Loucy (cell line): ENCODE measurements around the gene CTIF.

Source experiments
- H2AFZ ChIP-seq: fragments of 200-600 bp; sonication (generic); 2 replicates; pipeline ENCODE4 v1.6.0; 2016; ENCODE audit warnings: antibody characterized with exemption, mild to moderate bottlenecking, low read length, moderate library complexity
- H3F3A ChIP-seq: fragments of 200-600 bp; 2 replicates; pipeline ENCODE4 v1.6.0; 2016; ENCODE audit warnings: antibody characterized with exemption, low read depth, mild to moderate bottlenecking
- H3K27me3 ChIP-seq: fragments of 200-600 bp; sonication (generic); 2 replicates; pipeline ENCODE4 v1.6.1; 2014; ENCODE audit warnings: low read length, mild to moderate bottlenecking; ENCODE audit not compliant: insufficient read depth, poor library complexity, severe bottlenecking
- H3K36me3 ChIP-seq: fragments of 200-600 bp; sonication (generic); 2 replicates; pipeline ENCODE4 v1.6.1; 2016; ENCODE audit warnings: low read length; ENCODE audit not compliant: insufficient read depth
- H3K4me1 ChIP-seq: fragments of 200-600 bp; sonication (generic); 2 replicates; pipeline ENCODE4 v1.5.1; 2014; ENCODE audit warnings: low read length, mild to moderate bottlenecking; ENCODE audit not compliant: insufficient read depth, poor library complexity, severe bottlenecking
- H3K4me2 ChIP-seq: fragments of 200-600 bp; sonication (generic); 2 replicates; pipeline ENCODE4 v1.6.0; 2014; ENCODE audit warnings: antibody characterized with exemption, low read length, low read depth, mild to moderate bottlenecking; ENCODE audit not compliant: poor library complexity, severe bottlenecking
- H3K4me3 ChIP-seq: fragments of 200-600 bp; sonication (generic); 2 replicates; pipeline ENCODE4 v1.5.1; 2014; ENCODE audit warnings: low read length, mild to moderate bottlenecking, mixed read lengths; ENCODE audit not compliant: poor library complexity, severe bottlenecking
- H3K79me2 ChIP-seq: fragments of 200-600 bp; sonication (generic); 2 replicates; pipeline ENCODE4 v1.6.1; 2014; ENCODE audit warnings: low read length; ENCODE audit not compliant: insufficient read depth
- H3K9ac ChIP-seq: fragments of 200-600 bp; sonication (generic); 2 replicates; pipeline ENCODE4 v1.6.0; 2014; ENCODE audit warnings: mild to moderate bottlenecking, low read depth, low read length, moderate library complexity; ENCODE audit not compliant: poor library complexity, severe bottlenecking
- H3K9me2 ChIP-seq: fragments of 200-600 bp; sonication (generic); replicated peaks from 2 replicates; pipeline ENCODE4 v1.6.1; 2016; ENCODE audit warnings: low read depth, low read length, mixed read lengths
- H3K9me3 ChIP-seq: fragments of 200-600 bp; sonication (generic); 2 replicates; pipeline ENCODE4 v1.6.1; 2014; ENCODE audit warnings: mild to moderate bottlenecking, antibody characterized with exemption, low read length, low read depth; ENCODE audit not compliant: insufficient read depth
- H4K20me1 ChIP-seq: fragments of 200-600 bp; sonication (generic); 2 replicates; pipeline ENCODE4 v1.6.0; 2014; ENCODE audit warnings: antibody characterized with exemption, low read length, mild to moderate bottlenecking; ENCODE audit not compliant: insufficient read depth, poor library complexity, severe bottlenecking
- CTCF ChIP-seq: fragments of 200-600 bp; sonication (generic); conservative IDR thresholded peaks from 2 replicates; pipeline ENCODE4 v1.5.1; 2014; ENCODE audit warnings: mild to moderate bottlenecking, antibody characterized with exemption, low read length
- EZH2phosphoT487 ChIP-seq: fragments of 200-600 bp; IDR thresholded peaks from 2 replicates; pipeline ENCODE4 v1.6.1; 2018; ENCODE audit warnings: antibody characterized with exemption, mild to moderate bottlenecking, moderate library complexity, borderline replicate concordance

The CTIF gene

GRCh38 chr18:48876590-48876989, 337.8 kb downstream of the CTIF start:
- Histone ChIP-seq H3K4me3 (no peak overlapping the region), H4K20me1 (no peaks in the 10 kb centered on the region), H3K4me1 (no peaks in the 10 kb centered on the region), H2AFZ (no peak overlapping the region), H3K9me2 (no peaks in the 10 kb centered on the region), H3K9me3 (no peaks in the 10 kb centered on the region), H3K79me2 (no peaks in the 10 kb centered on the region), H3F3A (no peaks in the 10 kb centered on the region), H3K36me3 (no peaks in the 10 kb centered on the region), H3K27me3 (no peaks in the 10 kb centered on the region), H3K9ac (no peak overlapping the region), H3K4me2 (no peak overlapping the region)
- TF ChIP-seq EZH2phosphoT487 (no peak), CTCF (no peak)

GRCh38 chr18:48877941-48878340, 339.1 kb downstream of the CTIF start:
- Histone ChIP-seq H3K4me1 (no peaks in the 10 kb centered on the region), H4K20me1 (no peaks in the 10 kb centered on the region), H3K9ac (no peak overlapping the region), H3K9me3 (no peaks in the 10 kb centered on the region), H3K79me2 (no peaks in the 10 kb centered on the region), H3K36me3 (no peaks in the 10 kb centered on the region), H3F3A (no peaks in the 10 kb centered on the region), H3K27me3 (no peaks in the 10 kb centered on the region), H3K4me3 (no peak overlapping the region), H2AFZ (no peak overlapping the region), H3K4me2 (no peak overlapping the region), H3K9me2 (no peaks in the 10 kb centered on the region)
- TF ChIP-seq EZH2phosphoT487 (no peak), CTCF (no peak)

GRCh38 chr18:48878471-48878870, 339.6 kb downstream of the CTIF start:
- Histone ChIP-seq H3K9ac (no peak overlapping the region), H3K4me2 (no peak overlapping the region), H3K36me3 (no peaks in the 10 kb centered on the region), H3F3A (no peaks in the 10 kb centered on the region), H3K9me3 (no peaks in the 10 kb centered on the region), H3K79me2 (no peaks in the 10 kb centered on the region), H3K4me3 (no peak overlapping the region), H3K27me3 (no peaks in the 10 kb centered on the region), H3K4me1 (no peaks in the 10 kb centered on the region), H2AFZ (no peak overlapping the region), H3K9me2 (no peaks in the 10 kb centered on the region), H4K20me1 (no peaks in the 10 kb centered on the region)
- no peak for TF ChIP-seq EZH2phosphoT487
- TF ChIP-seq CTCF: no peak
